Measurements from ENCODE around the gene KCNH3. TPM values are rescaled to one million over a fixed set of nuclear protein-coding genes. Genes with fewer than 3 reads are reported as not detected.
"Not testable (repeated sequence)": the region's sequence is repeated elsewhere in the genome, so short reads cannot be mapped to it uniquely, and the experiment has no call there.

Gene KCNH3
- total and polyA plus RNA-seq, 8 donors, result 0.15 to 2.4 (median 1.5) TPM

DNA sequence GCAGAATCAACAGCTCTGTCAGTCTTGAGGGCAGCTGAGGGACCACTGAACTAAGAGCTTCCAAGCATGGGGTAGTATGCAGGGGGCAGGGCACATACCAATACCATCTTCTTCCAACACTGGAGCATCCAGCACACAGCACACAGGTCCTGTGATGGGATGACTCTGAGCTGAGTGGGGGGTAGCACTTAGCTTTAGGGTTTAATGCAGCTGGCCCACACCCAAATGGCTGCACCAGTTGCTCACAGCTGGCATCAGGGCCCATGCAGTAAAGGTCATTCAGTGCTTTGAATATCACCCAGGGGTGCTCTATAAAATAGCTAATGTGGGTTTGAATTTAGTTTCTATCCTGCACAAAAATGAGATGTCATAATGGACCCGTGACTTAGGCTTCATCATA, 64.9 kb downstream of the KCNH3 start:
- no peaks in the 10 kb centered on the region for H3K9me3 ChIP-seq
- no peak overlapping the region for H3K4me3 ChIP-seq
- H3K27me3 ChIP-seq, result no peaks in the 10 kb centered on the region
- ATAC-seq, result no peak
- DNase-seq, result no peak
- TF ChIP-seq, protein P1, sequence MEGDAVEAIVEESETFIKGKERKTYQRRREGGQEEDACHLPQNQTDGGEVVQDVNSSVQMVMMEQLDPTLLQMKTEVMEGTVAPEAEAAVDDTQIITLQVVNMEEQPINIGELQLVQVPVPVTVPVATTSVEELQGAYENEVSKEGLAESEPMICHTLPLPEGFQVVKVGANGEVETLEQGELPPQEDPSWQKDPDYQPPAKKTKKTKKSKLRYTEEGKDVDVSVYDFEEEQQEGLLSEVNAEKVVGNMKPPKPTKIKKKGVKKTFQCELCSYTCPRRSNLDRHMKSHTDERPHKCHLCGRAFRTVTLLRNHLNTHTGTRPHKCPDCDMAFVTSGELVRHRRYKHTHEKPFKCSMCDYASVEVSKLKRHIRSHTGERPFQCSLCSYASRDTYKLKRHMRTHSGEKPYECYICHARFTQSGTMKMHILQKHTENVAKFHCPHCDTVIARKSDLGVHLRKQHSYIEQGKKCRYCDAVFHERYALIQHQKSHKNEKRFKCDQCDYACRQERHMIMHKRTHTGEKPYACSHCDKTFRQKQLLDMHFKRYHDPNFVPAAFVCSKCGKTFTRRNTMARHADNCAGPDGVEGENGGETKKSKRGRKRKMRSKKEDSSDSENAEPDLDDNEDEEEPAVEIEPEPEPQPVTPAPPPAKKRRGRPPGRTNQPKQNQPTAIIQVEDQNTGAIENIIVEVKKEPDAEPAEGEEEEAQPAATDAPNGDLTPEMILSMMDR (IDR thresholded peaks at IDR 0.05), result no peak
- intact Hi-C loops (cut with DNase I), result no loop called here
- H3K36me3 ChIP-seq, result no peaks in the 10 kb centered on the region
- H3K27ac ChIP-seq, result no peak overlapping the region
- H3K4me1 ChIP-seq, result no peaks in the 10 kb centered on the region

- ATAC-seq, result no peak
- Histone ChIP-seq H3K27me3 (no peaks in the 10 kb centered on the region), H3K4me1 (no peaks in the 10 kb centered on the region), H3K36me3 (no peaks in the 10 kb centered on the region), H3K4me3 (no peak overlapping the region), H3K27ac (no peak overlapping the region), H3K9me3 (no peaks in the 10 kb centered on the region)
- TF ChIP-seq, protein P1 (IDR thresholded peaks at IDR 0.05), result no peak
- no peak for DNase-seq
- intact Hi-C loops (cut with DNase I), result no loop called here
Observed at GRCh38 chr12:49604856-49605255, 66.0 kb downstream of the KCNH3 start.

DNA sequence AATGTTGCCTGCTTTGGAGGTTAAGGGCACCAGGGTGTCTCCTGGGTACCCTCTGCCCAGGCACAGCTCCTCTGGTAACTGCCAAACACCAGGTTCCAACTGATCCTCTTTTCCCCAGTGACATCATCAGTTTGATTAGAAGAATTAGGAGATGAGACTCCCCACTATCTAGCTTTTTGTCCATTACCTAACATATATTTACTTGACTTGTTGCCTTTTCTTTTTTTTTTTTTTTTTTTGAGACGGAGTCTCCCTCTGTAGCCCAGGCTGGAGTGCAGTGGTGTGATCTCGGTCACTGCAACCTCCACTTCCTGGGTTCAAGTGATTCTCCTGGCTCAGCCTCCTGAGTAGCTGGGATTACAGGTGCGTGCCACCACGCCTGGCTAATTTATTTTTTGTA, 66.7 kb downstream of the KCNH3 start, which contains the start of gene FAM186B:
TSS of gene FAM186B (minus strand) at position 101 of the 400 bp plus-strand sequence. CDS start 162 bp downstream, outside the sequence.
- DNase-seq; H3K4me3 ChIP-seq; H3K36me3 ChIP-seq; H3K27ac ChIP-seq; ATAC-seq; H3K9me3 ChIP-seq; H3K27me3 ChIP-seq; intact Hi-C loops (cut with DNase I); H3K4me1 ChIP-seq: not testable (repeated sequence)

Other genes starting within 250 kb of the KCNH3 start
- under 1 TPM in 1 of 2 donors, not detected in 1; 0.26 TPM for gene PRPH, start 243.9 kb upstream of the KCNH3 start, total RNA-seq
- 1 to 10 TPM; 1.1 to 2.4 (median 1.9) TPM for gene PRPH, start 243.9 kb upstream of the KCNH3 start, polyA plus RNA-seq (ENCODE audit: insufficient read length in 6 of 6)
- gene TROAP, start 215.8 kb upstream of the KCNH3 start, total RNA-seq, result 1 to 10 TPM; 2.4 to 8.0 TPM
- 10 to 100 TPM; 22.0 to 43.2 (median 29.8) TPM for gene TROAP, start 215.8 kb upstream of the KCNH3 start, polyA plus RNA-seq (ENCODE audit: insufficient read length in 6 of 6)
- gene C1QL4, start 201.8 kb upstream of the KCNH3 start, total RNA-seq, result not detected
- gene C1QL4, start 201.8 kb upstream of the KCNH3 start, polyA plus RNA-seq (ENCODE audit: insufficient read length in 6 of 6), result under 1 TPM in 1 of 6 donors, not detected in 5; 0.07 TPM
- 1 to 10 TPM in 1 of 2 donors, under 1 TPM in 1; 0.21 to 2.7 TPM for gene DNAJC22, start 192.1 kb upstream of the KCNH3 start, total RNA-seq
- gene DNAJC22, start 192.1 kb upstream of the KCNH3 start, polyA plus RNA-seq (ENCODE audit: insufficient read length in 6 of 6), result 1 to 10 TPM; 3.5 to 7.0 (median 6.5) TPM
- 10 to 100 TPM; 14.6 to 21.3 TPM for gene SPATS2, start 171.6 kb upstream of the KCNH3 start, total RNA-seq
- 10 to 100 TPM; 61.7 to 77.0 (median 71.8) TPM for gene SPATS2, start 171.6 kb upstream of the KCNH3 start, polyA plus RNA-seq (ENCODE audit: insufficient read length in 6 of 6)
- 10 to 100 TPM; 40.5 to 51.6 TPM for gene MCRS1, start 29.1 kb downstream of the KCNH3 start, total RNA-seq
- 10 to 100 TPM; 46.4 to 65.2 (median 53.2) TPM for gene MCRS1, start 29.1 kb downstream of the KCNH3 start, polyA plus RNA-seq (ENCODE audit: insufficient read length in 6 of 6)
- gene FAM186B, start 66.6 kb downstream of the KCNH3 start, total RNA-seq, result under 1 TPM; 0.20 to 0.42 TPM
- gene FAM186B, start 66.6 kb downstream of the KCNH3 start, polyA plus RNA-seq (ENCODE audit: insufficient read length in 6 of 6), result 1 to 10 TPM; 2.5 to 4.6 (median 3.5) TPM
- gene PRPF40B, start 84.5 kb downstream of the KCNH3 start, total RNA-seq, result 10 to 100 TPM; 16.0 to 17.3 TPM
- 10 to 100 TPM; 17.6 to 27.5 (median 23.7) TPM for gene PRPF40B, start 84.5 kb downstream of the KCNH3 start, polyA plus RNA-seq (ENCODE audit: insufficient read length in 6 of 6)
- gene FMNL3, start 168.4 kb downstream of the KCNH3 start, total RNA-seq, result 10 to 100 TPM; 30.0 to 33.0 TPM
- 10 to 100 TPM; 56.1 to 61.7 (median 59.0) TPM for gene FMNL3, start 168.4 kb downstream of the KCNH3 start, polyA plus RNA-seq (ENCODE audit: insufficient read length in 6 of 6)
- 100 to 1,000 TPM; 791 to 876 TPM for gene TMBIM6, start 202.5 kb downstream of the KCNH3 start, total RNA-seq
- 100 to 1,000 TPM; 422 to 526 (median 469) TPM for gene TMBIM6, start 202.5 kb downstream of the KCNH3 start, polyA plus RNA-seq (ENCODE audit: insufficient read length in 6 of 6)